ENCODE data around the gene MID2.
A peak's percentile ranks its signal among the peaks of the same experiment; 100 is the strongest.

MID2 gene

GRCh38 chrX:107825698-107826237 lies at the start of gene MID2:
TSS of gene MID2 (plus strand) at chrX:107825866. CDS start at chrX:107826427, 561 bp downstream.
- in situ Hi-C loops (cut with HindIII; ENCODE audit: low sequenced_read_pairs), result no loop called here
- peak within 1 kb of the TSS; percentile 38 for H3K4me3 ChIP-seq (ENCODE audit: low read depth, low read length)
- no peak for TF ChIP-seq CTCF (IDR thresholded peaks at IDR 0.05; ENCODE audit: low read depth, low read length, missing control alignments)
- DNase-seq (ENCODE audit: low read depth), result no peak

GRCh38 chrX:107776649-107777535 lies 48.8 kb upstream of the MID2 start:
- DNase-seq (ENCODE audit: low read depth), result peak; percentile 81
- in situ Hi-C loops (cut with HindIII; ENCODE audit: low sequenced_read_pairs), result no loop called here
- peak overlapping the region; percentile 37 for H3K4me3 ChIP-seq (ENCODE audit: low read depth, low read length)
- TF ChIP-seq CTCF (IDR thresholded peaks at IDR 0.05; ENCODE audit: low read depth, low read length, missing control alignments), result peak; percentile 66

GRCh38 chrX:107777536-107777832 lies 48.2 kb upstream of the MID2 start, which contains the start of gene NCBP2L:
TSS of gene NCBP2L (plus strand) at chrX:107777733. CDS start at chrX:107794221, 16,488 bp downstream.
- H3K4me3 ChIP-seq (ENCODE audit: low read depth, low read length), result peak within 1 kb of the TSS; percentile 37
- no peak for DNase-seq (ENCODE audit: low read depth)
- no peak for TF ChIP-seq CTCF (IDR thresholded peaks at IDR 0.05; ENCODE audit: low read depth, low read length, missing control alignments)
- in situ Hi-C loops (cut with HindIII; ENCODE audit: low sequenced_read_pairs), result no loop called here

GRCh38 chrX:107780525-107780924 lies 45.1 kb upstream of the MID2 start:
- no peak for TF ChIP-seq CTCF (IDR thresholded peaks at IDR 0.05; ENCODE audit: low read depth, low read length, missing control alignments)
- no peak for DNase-seq (ENCODE audit: low read depth)
- H3K4me3 ChIP-seq (ENCODE audit: low read depth, low read length), result no peak overlapping the region
- in situ Hi-C loops (cut with HindIII; ENCODE audit: low sequenced_read_pairs), result no loop called here

- no peak for TF ChIP-seq CTCF (IDR thresholded peaks at IDR 0.05; ENCODE audit: low read depth, low read length, missing control alignments)
- DNase-seq (ENCODE audit: low read depth), result no peak
- no peak overlapping the region for H3K4me3 ChIP-seq (ENCODE audit: low read depth, low read length)
- in situ Hi-C loops (cut with HindIII; ENCODE audit: low sequenced_read_pairs), result no loop called here
Observed at GRCh38 chrX:107787827-107788226, 37.8 kb upstream of the MID2 start.

GRCh38 chrX:107804427-107804826 lies 21.2 kb upstream of the MID2 start:
- in situ Hi-C loops (cut with HindIII; ENCODE audit: low sequenced_read_pairs), result no loop called here

More at GRCh38 chrX:107804427-107804826, 21.2 kb upstream of the MID2 start:
- no peak overlapping the region for H3K4me3 ChIP-seq (ENCODE audit: low read depth, low read length)
- no peak for TF ChIP-seq CTCF (IDR thresholded peaks at IDR 0.05; ENCODE audit: low read depth, low read length, missing control alignments)
- no peak for DNase-seq (ENCODE audit: low read depth)

Data from astrocyte of the cerebellum (primary cell).